Transverse colon (tissue), 4 donors: ENCODE results near the gene PTPRN2. TPM values are rescaled to one million over a fixed set of nuclear protein-coding genes. Genes with fewer than 3 reads are reported as not detected.
A peak's percentile ranks its signal among the peaks of the same experiment; 100 is the strongest.
"Not testable (repeated sequence)": the region's sequence is repeated elsewhere in the genome, so short reads cannot be mapped to it uniquely, and the experiment has no call there.

ENCODE experiments used
- DNase-seq: peaks from one replicate; pipeline ENCODE4 v3.0.0-alpha.2; 2019
- H3K27ac ChIP-seq, 4 donors: fragments of 200-600 bp; sonication (generic); 2 replicates each; pipeline ENCODE4 v1.5.1; 2016 to 2018; ENCODE audit warnings: inconsistent platforms in 4 of 4
- H3K27me3 ChIP-seq: fragments of 200-600 bp; sonication (generic); 2 replicates; pipeline ENCODE4 v1.5.1; 2017; ENCODE audit warnings: inconsistent platforms
- H3K36me3 ChIP-seq, 4 donors: fragments of 200-600 bp; sonication (generic); 2 replicates each; pipeline ENCODE4 v1.5.1; 2017 to 2019; ENCODE audit warnings: inconsistent platforms in 4 of 4
- H3K4me1 ChIP-seq, 4 donors: fragments of 200-600 bp; sonication (generic); 2 replicates each; pipeline ENCODE4 v1.5.1; 2017 to 2020; ENCODE audit warnings: inconsistent platforms in 4 of 4
- H3K4me3 ChIP-seq, 4 donors: fragments of 200-600 bp; sonication (generic); 1 replicate in 1 of 4; 2 replicates in 3 of 4; pipeline versions ENCODE4 v1.5.1 to v1.6.1; 2017 to 2019; ENCODE audit warnings: inconsistent platforms in 4 of 4
- H3K9me3 ChIP-seq, 2 donors: fragments of 200-600 bp; sonication (generic); 2 replicates each; pipeline ENCODE4 v1.5.1; 2017 to 2019; ENCODE audit warnings: inconsistent platforms in 2 of 2
- EP300 ChIP-seq: sonication (generic); formaldehyde crosslinking; IDR thresholded peaks from one replicate; pipeline ENCODE4 v1.6.1; 2017; ENCODE audit warnings: antibody characterized with exemption, low read depth
- POLR2A ChIP-seq: fragments of 450-650 bp; IDR thresholded peaks from one replicate; pipeline ENCODE4 v1.6.1; 2016; ENCODE audit warnings: antibody characterized with exemption, mild to moderate bottlenecking, moderate library complexity
- POLR2AphosphoS5 ChIP-seq, 3 donors: sonication (generic); formaldehyde crosslinking; IDR thresholded peaks; one replicate each; pipeline ENCODE4 v1.6.1; 2016; ENCODE audit warnings: antibody characterized with exemption in 3 of 3
- WGBS, 2 donors: methylation state at CpG; one replicate each; pipeline ENCODE4 v1.1.5; 2018; ENCODE audit warnings: low coverage in 1 of 2; 5-methylcytosine and 5-hydroxymethylcytosine counted together
- in situ Hi-C, 4 donors: fragments of 200-750 bp; cut with MboI; loops; one replicate each; pipeline versions ENCODE4 v1.15.0 to v1.15.1; 2017; ENCODE audit warnings: low sequenced_read_pairs in 3 of 4, low pct_ligation_motif_present in 1 of 4, low pct_unique_long_range_greater_than_20kb in 1 of 4
- intact Hi-C: fragments of 100-400 bp; cut with DNase I; formaldehyde crosslinking; loops from one replicate; pipeline ENCODE4 v1.15.1; 2023; ENCODE audit warnings: low total_unique reads
- total RNA-seq, 4 donors: library from RNA; depleted of rRNA; stranded (reverse); fragments of >200 nt; gene quantifications; one replicate each; pipeline ENCODE4 v1.1.0, GENCODE V29; 2016
- TF ChIP-seq, protein P1 (sequence below), 5 experiments: fragments of 200-600 bp in 3 of 5; fragments of 450-650 bp in 2 of 5; sonication (generic) in 3 of 5; IDR thresholded peaks; 1 replicate in 2 of 5; 2 replicates in 3 of 5; pipeline ENCODE4 v1.5.1; 2016 to 2017; ENCODE audit warnings: antibody characterized with exemption in 5 of 5, inconsistent platforms in 3 of 5, mild to moderate bottlenecking in 2 of 5, moderate library complexity in 1 of 5

The PTPRN2 gene
- total RNA-seq, 4 donors from 2014 or later = 15.4 to 31.1 (median 21.8) TPM

DNA sequence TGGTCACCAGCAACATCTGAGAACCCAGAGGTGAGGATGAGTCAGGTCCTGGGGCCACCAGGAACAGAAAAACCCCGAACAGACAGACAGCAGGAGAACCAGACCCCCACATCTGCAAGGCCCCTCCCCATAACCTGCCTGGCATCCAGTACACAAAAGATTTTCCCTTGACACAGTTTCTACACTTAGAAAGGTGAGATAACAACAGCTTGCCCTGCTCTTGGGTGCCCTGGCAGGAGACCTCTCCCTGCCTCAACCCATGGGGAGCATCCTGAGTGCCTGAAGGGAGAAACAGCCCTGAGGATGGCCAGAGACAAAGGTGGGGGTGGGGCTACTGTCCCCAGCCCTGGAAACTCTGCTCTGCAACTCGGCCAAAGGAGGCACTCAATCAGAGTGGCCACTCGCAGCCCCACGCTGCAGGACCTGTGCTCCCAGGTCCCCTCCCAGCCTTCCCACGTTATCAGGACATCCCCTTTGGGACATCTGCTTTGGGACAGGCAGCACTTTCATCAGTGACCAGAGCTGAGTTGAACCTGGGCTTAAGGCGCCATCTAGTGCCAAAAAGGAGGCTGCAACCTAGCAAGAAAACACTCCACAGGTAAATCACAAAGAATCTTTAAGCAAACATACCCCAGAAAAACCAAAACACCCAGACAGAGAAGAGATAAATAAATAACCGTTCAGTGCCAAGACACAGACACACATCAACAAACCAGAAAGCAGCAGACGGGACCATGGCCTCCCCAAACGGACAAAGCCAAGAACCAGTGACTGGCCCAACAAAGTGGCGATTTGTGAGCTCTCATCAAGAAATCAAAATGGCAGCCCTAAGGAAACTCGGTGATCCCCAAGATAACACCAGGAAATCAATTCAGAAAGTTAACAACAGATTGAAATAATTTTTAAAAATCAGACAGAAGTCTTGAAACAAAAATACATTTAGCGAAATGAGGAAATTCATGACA is 233.7 kb downstream of the PTPRN2 start:
- no peak overlapping the region for H3K4me3 ChIP-seq
- TF ChIP-seq POLR2AphosphoS5 (IDR thresholded peaks at IDR 0.05) = no peak
- TF ChIP-seq, protein P1, sequence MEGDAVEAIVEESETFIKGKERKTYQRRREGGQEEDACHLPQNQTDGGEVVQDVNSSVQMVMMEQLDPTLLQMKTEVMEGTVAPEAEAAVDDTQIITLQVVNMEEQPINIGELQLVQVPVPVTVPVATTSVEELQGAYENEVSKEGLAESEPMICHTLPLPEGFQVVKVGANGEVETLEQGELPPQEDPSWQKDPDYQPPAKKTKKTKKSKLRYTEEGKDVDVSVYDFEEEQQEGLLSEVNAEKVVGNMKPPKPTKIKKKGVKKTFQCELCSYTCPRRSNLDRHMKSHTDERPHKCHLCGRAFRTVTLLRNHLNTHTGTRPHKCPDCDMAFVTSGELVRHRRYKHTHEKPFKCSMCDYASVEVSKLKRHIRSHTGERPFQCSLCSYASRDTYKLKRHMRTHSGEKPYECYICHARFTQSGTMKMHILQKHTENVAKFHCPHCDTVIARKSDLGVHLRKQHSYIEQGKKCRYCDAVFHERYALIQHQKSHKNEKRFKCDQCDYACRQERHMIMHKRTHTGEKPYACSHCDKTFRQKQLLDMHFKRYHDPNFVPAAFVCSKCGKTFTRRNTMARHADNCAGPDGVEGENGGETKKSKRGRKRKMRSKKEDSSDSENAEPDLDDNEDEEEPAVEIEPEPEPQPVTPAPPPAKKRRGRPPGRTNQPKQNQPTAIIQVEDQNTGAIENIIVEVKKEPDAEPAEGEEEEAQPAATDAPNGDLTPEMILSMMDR (IDR thresholded peaks at IDR 0.05) = peak in 4 of 5 experiments; percentile 34 to 57 (median 46)
- no peak for TF ChIP-seq POLR2A
- no peak overlapping the region for H3K27ac ChIP-seq
- peaks cover 3% of the 10 kb centered on the region for H3K27me3 ChIP-seq
- intact Hi-C loops (no loop called here), in situ Hi-C loops (no loop called here)
- H3K4me1 ChIP-seq = no peaks in the 10 kb centered on the region
- H3K36me3 ChIP-seq = no peaks in the 10 kb centered on the region
- H3K9me3 ChIP-seq = no peaks in the 10 kb centered on the region
- DNase-seq = peak; percentile 19
- WGBS, 2 donors = 59 to 79% methylated on average over 6 to 12 of the region's 12 CpGs

GRCh38 chr7:158351899-158352729 is 235.5 kb downstream of the PTPRN2 start:
- H3K27me3 ChIP-seq, intact Hi-C loops, in situ Hi-C loops, H3K36me3 ChIP-seq, H3K4me3 ChIP-seq, H3K27ac ChIP-seq, DNase-seq, H3K9me3 ChIP-seq, H3K4me1 ChIP-seq: not testable (repeated sequence)
- 87 to 92% methylated on average over 7 to 25 of the region's 30 CpGs for WGBS, 2 donors

DNA sequence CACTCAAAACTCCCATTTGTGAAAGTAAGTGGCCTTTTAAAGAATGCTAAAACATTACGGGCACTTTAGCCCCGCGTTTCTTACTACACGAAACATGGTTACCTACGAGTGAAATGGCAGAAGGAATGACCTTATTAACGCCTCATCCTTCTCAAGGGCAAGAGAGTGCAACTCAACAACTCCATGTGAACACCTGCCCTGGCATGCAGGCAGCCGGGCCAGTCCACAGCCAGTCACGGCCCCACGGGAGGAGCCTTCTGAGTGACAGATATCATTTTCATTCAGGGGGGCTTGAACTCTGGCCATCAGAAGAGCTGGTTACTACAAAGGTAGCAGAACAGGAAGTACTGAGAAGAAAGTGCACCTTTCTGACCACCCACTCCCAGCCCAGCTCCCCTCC is 236.1 kb downstream of the PTPRN2 start:
- no peak overlapping the region for H3K27ac ChIP-seq
- no peak overlapping the region for H3K4me3 ChIP-seq
- intact Hi-C loops = no loop called here
- no peaks in the 10 kb centered on the region for H3K27me3 ChIP-seq
- H3K9me3 ChIP-seq = no peaks in the 10 kb centered on the region
- TF ChIP-seq EP300 = no peak
- TF ChIP-seq, protein P1 (IDR thresholded peaks at IDR 0.05) = no peak
- no peak for TF ChIP-seq POLR2A
- TF ChIP-seq POLR2AphosphoS5 (IDR thresholded peaks at IDR 0.05) = no peak
- H3K36me3 ChIP-seq = no peaks in the 10 kb centered on the region
- whole genome bisulfite sequencing, 2 donors = 82% methylated on average over 9 of the region's 9 CpGs; no CpG with 5 or more reads in 1 of the 2 donors
- DNase-seq = no peak
- H3K4me1 ChIP-seq = no peaks in the 10 kb centered on the region
- in situ Hi-C loops = no loop called here

DNA sequence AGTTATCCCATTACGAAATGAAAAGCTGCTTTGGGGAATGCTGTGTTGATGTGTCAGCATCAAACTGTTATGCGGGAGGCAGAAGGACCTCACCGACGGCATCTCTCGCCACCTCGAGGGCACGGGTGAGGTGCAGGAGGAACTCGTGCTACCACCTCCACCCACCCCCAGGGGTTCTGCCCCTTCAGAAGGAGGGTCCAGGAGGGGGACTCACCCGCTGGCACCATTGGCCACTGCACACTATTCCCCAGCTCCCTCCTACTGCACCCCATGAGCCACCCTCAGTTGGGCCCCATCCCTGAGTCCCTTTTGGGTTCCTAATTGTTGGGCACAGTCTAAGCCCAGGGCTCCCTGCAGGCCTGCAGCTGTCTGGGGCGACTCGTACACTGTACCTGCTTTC is 236.6 kb downstream of the PTPRN2 start:
- Histone ChIP-seq H3K36me3 (no peaks in the 10 kb centered on the region), H3K27me3 (no peaks in the 10 kb centered on the region), H3K27ac (no peak overlapping the region), H3K4me3 (no peak overlapping the region), H3K9me3 (no peaks in the 10 kb centered on the region), H3K4me1 (no peaks in the 10 kb centered on the region)
- no peak for TF ChIP-seq EP300
- no peak for TF ChIP-seq POLR2AphosphoS5 (IDR thresholded peaks at IDR 0.05)
- TF ChIP-seq, protein P1 (IDR thresholded peaks at IDR 0.05) = no peak
- no peak for TF ChIP-seq POLR2A
- in situ Hi-C loops = no loop called here
- 86% methylated on average over 11 of the region's 11 CpGs; no CpG with 5 or more reads in 1 of the 2 donors for WGBS, 2 donors
- intact Hi-C loops = no loop called here
- no peak for DNase-seq
